Activated naive CD4-positive, alpha-beta T cell (primary cell): ENCODE data around the gene RBBP8.

ENCODE experiments used
- DNase-seq, 4 experiments: peaks; one replicate each; lab custom pipeline; 2025; lab: John Stamatoyannopoulos, UW

The RBBP8 gene

DNA sequence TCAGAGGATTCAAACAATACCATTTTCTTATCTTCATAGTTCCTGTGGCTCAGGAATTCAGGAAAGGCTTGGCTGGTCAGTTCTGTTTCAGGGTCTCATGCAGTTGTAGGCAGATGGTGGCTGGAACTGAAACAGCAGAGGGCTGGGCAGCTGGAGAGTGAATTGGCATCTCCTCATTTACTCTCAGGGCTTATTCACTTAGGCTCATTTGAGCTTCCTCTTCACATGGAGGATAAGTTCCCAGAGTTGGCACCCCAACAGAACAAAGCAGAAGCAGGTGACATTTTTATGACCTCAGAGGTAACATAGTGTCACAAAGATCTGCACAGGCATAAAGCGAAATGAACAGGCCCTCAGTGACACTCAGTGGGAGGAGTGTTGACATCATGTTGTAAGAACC is 66.1 kb downstream of the RBBP8 start:
- DNase-seq: no peak

DNA sequence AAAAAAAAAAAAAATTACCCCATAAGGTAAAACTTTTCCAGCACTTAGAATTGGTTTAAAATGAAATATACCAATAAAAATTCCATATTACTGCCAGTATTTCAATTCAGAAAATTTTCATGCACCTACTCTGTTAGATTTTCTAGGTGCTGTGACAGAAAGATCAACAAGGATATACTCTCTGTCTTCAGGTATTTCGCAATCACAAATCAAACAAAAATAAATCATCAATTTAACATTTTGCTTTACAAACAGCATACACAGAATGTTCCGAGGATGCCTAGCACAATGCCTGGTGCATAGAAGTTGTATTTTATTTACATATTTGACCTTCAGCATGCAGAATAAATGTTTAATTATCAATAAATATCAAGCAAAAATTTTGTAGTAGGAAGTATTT is 66.5 kb downstream of the RBBP8 start:
- DNase-seq: no peak

DNA sequence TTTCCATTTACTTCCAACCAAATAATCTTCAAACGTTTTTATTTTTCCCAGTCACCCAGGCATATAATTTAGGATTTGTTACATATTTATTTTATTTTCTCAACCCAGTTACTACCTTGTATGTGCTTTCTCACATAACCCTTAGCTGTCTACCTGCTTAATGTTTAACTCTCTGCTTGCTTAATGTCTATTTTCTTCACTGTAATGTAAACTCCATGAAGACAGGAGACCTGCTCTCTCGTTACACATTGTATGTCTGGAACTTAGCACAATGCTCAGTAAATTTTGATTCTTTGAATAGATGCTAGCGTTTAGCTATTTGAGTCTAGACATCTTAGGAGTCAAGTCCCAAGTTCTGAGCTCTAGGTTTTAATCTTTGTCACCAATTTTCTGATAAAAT is 70.2 kb downstream of the RBBP8 start:
- DNase-seq: no peak

DNA sequence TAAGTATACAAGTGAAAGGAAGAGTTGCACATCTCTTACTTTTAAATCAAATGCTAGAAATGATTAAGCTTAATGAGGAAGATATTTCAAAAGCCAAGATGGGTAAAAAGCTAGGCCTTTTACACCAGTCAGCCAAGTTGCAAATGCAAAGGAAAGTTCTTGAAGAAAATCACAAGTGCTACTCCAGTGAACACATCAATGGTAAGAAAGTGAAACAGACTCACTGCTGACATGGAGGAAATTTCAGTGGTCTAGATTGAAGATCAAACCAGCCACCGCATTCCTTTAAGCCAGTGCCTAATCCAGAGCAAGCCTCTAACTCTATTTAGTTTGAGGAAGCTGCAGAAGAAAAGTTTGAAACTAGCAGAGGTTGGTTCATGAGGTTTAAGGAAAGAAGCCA is 79.1 kb downstream of the RBBP8 start:
- DNase-seq: no peak

DNA sequence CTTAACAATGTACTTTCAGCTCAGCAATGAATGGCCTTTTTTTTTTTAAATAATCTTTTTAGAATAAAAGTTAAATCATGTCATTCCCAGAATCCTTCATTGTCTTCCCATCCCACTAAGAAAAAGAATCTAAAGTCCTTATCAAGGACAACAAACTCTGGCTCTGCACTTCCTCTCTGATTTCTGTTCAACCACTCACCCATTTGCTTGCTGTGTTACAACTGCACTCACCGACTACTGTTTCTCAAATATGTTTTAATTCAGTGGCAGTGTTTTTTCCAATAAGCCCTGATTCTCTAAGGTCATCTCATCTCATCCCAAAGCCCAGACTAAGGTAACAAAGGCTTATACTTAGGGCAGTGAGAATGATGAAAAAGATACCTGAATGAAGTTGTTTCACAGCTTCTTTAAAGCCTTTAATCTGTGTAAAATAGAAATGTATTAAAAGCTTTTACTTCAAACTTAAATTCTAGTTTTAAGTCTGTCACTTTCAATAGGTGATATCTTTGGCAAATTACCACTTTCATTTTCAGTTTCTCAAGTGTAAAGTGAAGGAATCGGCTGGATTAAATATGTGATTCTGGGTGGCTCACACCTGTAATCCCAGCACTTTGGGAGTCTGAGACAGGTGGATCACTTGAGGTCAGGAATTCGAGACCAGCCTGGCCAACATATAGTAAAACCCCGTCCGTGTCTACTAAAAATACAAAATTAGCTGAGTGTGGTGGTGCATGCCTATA is 87.6 kb downstream of the RBBP8 start:
- no peak for DNase-seq

DNA sequence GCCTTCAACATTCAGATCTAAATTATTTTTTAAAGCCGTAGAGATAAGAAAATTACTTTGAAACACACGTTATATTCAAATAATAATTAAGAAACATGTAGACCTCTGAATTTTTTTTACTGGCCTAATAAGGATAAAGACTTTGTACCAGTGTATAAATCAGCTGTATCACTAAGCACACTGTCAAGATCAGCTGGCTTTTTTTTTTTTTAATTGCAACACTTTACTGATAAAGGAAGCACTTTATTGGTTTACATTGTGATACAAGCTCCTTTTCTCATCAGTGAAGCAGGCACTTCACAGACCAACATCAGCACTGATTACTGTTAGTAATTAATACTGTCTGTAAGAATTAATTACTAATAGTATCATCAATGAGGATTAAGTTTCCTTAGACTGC is 88.5 kb downstream of the RBBP8 start:
- DNase-seq: no peak

DNA sequence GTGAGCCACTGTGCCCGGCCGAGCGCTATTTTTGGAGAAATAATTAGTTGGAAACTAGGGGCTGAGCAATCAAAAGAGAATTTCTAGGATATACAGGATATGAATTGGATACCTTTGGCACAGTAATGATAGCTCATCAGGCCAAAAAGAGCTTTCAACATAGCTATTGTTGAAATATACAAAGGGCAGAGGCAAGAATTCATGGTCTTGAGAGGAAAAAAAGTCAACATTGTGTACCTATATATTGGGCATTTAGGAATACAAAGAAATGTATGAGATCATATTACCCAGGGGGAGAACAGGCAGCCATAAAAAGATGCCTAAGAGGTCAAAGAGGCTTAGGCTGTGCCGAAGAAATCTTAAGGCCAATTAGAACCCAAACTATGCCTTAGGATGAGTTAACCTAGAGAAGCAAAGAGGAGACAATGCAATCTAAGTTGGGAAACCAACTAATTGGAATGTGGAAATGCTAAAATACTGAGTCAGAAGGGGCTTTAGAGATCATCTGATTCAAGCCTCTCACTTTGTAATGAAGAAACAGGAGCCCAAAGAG is 99.0 kb downstream of the RBBP8 start:
- no peak for DNase-seq

DNA sequence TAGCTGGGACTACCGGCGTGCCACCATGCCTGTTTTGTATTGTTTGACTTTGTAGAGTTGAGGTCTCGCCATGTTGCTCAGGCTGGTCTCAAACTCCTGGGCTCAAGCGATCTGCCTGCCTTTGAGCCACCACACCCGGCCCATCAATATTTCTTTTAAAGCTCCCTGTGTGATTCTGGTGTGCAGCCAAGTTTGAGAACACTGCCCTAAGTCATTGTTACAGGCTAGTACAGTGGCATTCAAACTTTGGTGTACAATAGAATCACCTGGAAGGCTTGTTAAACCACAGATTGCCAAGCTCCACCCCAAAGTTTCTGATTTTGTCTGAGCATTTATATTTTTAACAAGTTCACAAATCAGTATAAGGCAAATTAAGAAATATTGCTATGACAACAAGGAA is 99.9 kb downstream of the RBBP8 start:
- DNase-seq: no peak

DNA sequence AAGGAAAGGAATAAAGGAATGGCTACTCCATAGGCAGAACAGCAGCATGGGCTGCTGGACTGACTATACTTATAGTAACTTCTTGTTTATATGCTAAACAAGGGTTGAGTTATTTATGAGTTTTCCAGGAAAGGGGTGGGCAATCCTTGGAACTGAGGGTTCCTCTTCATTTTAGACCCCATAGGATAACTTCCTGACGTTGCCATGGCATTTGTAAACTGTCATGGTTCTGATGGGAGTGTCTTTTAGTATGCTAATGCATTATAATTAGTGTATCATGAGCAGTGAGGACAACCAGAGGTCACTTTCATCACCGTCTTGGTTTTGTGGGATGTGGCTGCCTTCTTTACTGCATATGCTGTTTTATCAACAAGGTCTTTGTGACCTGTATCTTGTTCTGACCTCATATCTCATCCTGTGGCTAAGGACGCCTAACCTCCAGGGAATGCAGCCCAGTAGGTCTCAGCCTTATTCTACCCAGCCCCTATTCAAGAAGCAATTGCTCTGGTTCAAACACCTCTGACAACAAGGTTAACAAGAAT is 103.6 kb downstream of the RBBP8 start:
- no peak for DNase-seq

DNA sequence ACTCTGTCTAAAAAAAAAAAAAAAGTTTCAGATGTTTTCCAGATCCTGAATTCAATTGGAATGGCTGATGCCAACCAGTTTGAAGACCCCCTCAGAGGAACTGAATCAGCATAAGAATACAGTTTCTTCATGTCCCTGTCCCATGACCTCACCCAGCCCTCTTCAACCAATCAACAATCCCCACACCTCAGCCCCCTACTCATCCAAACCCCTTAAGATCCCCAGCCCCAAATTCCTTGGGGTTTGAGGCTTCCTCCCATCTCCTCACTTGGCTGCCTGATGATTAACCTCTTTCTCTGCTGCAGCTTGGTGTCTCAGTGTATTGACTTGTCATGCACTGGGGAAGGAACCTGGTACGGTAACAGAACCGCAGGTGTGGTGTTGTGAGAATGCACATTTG is 104.5 kb downstream of the RBBP8 start:
- DNase-seq: no peak

DNA sequence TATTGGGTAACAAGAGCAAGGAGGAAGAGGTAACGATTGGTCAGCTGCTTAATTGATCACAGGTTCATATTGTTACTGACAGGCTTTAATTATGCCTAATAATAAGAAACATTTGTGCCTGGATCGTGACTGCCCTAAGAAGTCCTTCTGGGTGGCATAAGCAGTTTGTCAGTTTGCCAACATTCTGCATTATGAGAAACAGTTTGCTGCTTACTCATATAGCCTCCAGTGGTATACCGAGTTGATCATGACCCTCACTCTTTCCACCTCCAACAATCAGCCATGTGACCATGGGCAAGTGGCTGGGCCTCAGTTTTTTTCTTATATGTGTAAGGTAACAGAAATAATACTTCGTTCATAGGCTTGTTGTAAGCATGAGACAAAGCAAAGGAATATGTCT is 105.6 kb downstream of the RBBP8 start:
- no peak for DNase-seq

DNA sequence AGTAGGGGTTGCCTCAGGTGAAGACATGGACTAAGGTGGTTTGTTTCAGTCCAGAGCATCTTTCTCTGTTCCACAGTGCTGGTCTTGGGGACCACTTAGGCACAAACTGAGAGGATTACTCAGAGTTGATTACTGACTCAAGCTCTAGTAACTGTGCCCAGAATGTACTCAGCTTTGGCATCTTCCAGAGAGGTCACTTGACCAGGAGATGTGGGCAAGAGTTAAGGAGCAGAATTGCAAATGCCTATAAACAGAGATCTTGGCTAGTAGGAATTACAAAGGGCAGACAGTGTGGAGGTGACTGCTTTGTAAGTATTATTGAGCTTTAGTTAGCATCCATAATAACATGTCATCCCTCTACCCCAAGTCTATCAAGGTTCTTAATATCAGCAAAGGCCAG is 109.0 kb downstream of the RBBP8 start:
- no peak for DNase-seq

DNA sequence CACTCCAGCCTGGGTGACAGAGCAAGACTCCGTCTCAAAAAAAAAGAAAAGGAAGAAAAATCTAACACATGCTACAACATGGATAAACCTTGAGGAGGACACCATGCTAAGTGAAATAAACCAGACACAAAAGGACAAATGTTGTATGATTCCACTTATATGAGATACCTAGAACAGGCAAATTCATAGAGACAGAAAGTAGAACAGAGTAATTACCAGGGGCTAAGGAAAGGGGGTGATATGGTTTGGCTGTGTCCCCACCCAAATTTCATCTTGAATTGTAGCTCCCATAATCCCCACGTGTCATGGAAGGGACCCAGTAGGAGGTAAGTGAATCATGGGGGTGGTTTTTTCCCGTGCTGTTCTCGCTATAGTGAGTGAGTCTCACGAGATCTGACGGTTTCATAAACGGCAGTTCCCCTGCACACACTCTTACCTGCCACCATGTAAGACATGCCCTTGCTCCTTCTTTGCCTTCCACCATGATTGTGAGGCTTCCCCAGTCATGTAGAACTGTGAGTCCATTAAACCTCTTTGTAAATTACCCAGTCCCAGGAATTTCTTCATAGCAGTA is 110.8 kb downstream of the RBBP8 start:
- no peak for DNase-seq

DNA sequence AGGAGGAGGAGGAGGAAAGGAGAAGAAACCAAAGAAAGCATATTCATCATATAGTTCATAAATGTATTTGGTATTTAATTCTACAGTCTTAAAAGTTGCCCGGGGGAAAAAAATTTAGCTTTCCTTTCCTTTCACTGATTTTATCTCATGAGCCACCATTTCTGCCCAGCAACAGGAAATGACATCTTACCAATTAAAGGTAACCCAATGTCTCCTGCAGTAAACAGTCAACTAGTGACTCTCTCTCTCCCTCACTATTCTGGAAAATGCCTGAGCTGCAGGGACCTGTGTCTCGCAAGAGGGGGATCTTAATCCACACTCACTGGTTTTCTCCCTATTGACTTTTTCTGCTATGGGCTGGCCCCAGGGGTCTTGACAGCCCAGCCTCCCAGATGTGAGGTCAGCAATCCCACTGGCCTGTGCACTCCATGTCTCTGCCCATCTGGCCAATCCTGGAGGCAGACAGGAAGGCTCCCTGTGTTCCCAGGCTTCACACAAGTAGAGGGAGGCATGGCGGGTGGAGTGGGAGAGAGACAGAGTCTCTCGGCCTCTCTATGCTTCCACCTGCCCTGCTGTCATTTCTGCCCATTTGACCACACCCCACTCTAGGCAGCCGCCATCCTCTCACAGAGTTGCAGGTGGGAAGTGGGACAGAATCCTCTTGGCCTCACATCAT is 116.7 kb downstream of the RBBP8 start:
- no peak for DNase-seq

DNA sequence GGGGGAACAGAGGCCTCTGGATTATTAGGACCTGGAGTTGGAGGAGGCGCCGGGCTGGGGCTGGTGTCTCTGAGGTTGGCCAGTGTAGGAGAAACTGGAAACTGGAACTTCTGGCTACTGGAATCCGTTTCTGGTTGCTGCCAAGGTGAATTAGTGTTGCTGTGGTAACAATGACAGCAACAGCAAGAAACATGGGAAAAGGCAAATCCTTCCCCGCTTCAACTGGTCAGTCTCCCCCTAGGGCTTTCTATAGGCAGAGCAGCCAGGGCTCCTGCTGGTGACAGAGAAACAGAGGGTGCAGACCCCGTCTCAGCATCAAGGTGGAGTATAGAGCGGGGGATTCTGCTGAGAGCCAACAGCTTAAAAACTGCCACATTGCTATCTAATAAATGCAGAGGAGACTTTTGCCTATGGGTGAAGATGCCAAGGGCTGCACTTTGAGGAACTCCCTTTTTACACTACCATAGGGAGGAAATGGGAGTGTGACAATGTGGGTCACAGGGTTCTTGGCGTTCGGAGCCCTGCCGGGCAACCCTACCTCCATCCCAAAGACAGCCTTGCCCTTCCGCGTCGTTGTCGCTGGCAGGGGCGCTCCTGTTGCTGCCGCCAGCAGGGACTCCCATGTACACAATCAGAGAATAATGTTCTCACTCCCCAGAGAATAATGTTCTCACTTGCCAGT is 120.8 kb downstream of the RBBP8 start:
- no peak for DNase-seq

DNA sequence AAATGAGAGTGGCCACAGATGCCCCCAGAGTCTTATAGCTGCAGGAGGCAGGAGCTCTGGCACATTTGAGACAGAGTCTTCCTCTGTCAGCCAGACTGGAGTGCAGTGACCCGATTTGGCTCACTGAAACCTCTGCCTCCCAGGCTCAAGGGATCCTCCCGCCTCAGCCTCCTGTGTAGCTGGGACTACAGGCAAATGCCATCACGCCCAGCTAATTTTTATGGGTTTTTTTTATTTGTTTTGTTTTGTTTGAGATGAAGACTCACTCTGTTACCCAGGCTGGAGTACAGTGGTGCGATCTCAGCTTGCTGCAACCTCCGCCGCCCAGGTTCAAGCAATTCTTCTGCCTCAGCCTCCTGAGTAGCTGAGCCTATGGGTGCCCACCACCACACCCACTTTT is 121.4 kb downstream of the RBBP8 start:
- DNase-seq: no peak

DNA sequence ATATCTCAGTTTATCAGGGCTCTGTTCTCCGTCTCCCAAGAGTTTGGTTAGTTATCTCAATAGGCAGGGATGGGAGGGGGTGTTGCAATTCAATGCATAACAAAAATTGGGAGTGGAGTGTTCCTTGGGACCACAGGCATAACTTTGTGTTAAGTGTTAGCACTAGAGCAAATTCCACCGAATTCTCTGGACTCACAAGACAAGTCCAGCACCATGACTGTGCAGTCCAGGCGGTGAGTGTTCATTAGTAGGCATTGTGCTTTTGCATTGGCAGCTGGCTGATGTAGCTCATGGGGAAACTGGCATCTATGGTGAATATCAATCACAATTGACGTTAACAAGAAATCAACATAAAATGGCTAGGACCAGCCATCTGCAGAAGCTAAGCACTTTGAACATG is 123.2 kb downstream of the RBBP8 start:
- no peak for DNase-seq

DNA sequence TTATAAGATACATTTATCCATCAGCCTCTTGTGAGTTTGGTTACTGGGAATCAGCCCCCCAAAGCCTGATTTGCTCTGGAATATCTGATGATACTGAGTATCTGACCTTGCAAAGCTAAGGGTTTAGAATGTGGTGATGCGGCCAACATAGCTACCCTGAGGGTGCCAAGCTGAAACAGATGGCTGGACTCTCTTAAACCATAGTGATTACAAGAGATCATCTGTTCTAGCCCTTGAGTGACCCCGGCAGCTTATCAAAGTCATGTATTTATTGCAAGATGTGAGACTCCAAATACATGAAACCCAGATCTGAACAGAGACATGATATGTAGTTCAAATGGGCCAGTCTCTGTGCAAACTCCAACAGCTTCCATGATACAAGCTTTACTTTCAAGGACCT is 124.0 kb downstream of the RBBP8 start:
- no peak for DNase-seq

DNA sequence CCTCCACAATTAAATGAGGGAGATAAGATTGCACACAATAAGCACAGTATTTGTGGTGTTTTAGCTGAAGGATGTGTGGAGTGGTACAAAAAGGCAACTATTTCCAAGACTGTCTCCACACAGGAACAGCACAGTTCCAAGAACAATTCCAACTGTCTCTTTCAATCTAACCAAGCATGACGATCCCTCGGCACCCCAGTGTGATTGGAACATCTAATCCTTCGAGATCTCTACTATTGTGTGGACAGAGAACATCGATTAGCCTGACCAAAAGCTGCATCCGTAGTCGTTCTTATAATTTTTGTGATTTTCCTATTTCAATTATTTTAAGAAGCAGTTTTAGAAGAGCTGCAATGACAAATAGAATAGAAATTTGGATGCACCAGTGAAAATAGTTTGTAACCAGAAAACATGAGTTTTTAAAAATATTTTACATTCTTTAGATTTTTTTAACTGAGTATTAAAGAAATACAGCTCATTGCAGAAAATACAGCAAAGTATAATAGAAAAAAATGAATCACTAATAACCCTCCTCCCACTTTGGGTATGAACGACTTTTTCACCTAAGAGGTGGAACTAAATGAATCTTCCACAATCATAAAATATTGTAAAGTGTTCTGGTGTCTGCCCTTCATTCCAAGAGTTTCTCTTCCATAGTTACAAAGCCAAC is 125.8 kb downstream of the RBBP8 start:
- DNase-seq: no peak

DNA sequence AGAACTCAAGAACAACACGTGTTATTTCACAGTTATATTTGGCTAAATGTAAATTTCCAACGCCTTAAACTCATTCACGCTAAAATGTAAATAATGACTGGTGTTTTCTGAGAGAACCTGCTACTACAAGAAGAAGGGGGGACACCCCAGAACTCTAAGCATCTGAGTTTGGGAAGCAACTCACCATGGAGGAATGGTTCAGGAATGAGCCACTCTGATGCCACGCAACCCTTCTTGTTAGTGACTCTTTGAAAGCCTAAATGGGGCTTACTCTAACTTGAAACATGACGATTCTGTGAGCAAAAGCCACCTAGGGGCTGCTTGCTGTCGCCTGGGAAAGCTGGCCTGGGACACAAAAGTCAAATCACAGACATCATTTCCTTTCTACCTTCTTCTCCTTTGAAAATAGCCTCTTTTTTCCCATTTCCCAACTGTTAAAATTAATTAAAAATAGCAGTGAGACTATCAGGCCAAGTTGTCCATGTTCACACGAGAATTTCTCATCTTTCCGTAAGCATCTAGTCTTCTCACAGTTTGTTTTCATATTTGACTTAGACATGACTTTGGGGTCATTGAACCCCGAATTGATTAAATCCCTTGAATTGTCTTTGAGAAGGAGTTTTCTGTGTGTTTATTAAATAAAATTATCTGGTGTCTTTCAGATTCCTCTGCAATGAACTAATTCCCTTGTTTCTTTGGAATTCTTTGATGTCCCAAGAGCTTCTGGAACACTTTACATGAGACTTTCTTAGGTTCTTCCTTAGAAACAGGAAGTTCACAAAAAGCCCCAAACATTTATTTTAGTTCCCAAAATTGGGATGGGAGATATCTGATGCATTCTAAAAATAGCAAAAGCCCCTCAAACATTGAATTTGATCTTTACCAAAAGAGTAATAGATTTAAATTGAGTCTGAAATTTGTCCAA is 126.7 kb downstream of the RBBP8 start:
- no peak for DNase-seq

DNA sequence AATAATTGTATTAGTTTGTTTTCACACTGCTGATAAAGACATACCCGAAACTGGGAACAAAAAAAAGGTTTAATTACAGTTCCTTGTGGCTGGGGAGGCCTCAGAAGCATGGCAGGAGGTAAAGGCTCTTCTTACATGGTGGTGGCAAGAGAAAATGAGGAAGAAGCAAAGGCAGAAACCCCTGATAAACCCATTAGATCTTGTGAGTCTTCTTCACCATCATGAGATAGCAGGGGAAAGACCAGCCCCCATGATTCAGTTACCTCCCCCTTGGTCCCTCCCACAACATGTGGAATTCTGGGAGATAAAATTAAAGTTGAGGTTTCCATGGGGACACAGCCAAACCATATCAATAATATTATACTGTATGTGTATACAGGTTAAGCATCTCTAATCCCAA is 128.9 kb downstream of the RBBP8 start:
- no peak for DNase-seq
